Stimulated activated CD4-positive, alpha-beta T cell treated with anti-CD3 and anti-CD28 coated beads, Interleukin-2, amount 100 ng/mL, for 24 hours (primary cell): ENCODE data around the gene ZFYVE26.

Source experiments
- DNase-seq, 2 donors: peaks; one replicate each; pipeline ENCODE4 v3.0.0-alpha.2; 2020

The ZFYVE26 gene

DNA sequence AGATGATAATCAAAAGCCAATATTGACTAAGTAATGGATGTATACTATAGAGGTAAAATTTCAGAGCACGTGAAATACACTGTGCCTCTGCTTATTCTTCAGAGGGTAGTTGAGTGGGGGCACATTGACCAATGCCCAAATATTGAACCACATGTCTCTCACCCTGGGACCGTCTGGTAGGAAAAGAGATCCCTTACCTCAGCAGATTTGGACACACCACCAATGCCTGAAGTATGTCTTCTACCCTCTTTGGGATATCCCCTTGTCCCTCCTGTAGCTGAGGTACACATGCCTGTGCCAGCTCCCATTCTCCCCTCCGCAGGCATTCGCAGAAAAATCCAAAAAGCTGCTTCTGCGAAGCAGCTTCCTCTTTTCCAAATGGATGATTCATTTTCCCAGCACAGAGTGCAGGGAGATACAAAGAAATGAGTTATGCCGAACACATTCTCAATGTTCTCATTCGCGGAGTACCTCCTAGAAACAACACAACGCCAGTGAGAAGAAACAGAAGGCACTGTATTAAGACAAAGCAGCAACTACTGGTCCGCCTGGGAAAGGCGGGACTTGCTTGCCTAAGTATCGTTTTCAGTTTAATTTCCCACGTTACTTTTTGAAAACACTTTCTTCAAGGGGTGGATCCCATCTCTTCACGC is 691 bp downstream of the ZFYVE26 start:
- no peak for DNase-seq

DNA sequence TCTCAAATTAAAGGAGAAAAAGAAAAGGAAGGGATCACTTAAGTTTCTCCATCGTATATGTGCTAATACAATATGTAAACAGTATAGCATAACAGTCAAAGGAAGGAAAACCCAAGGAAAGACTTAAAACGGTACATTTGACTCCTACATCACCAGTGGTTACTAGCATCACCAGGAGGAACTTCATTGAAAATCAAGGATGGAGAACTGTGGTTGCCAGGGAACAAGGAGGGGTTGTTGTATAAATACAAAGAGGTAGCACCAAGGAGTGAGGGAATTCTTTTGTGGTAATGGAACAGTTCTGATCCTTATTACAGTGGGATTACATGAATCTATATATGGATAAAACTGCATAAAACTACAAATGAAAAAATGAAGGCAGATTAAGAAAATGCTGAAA is 1.6 kb downstream of the ZFYVE26 start:
- no peak for DNase-seq

DNA sequence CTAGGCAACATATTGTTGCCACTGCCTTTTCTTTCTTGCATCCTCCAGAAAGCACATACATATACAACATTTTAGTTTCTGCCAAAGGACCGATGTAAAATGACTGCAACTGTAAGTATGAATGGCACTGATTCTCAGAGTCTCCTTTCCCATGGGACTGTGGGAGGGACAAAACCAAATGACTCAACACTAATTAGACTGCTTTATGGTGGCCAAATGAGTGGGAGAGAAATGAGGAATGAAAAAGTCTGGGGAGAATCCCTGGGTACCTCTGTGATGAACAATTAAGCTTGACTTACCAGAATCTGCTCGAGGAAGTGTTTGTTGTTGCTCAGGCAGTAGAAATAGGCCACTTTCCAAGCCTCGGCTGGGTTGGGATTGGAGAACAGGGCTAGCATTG is 10.1 kb downstream of the ZFYVE26 start:
- no peak for DNase-seq

DNA sequence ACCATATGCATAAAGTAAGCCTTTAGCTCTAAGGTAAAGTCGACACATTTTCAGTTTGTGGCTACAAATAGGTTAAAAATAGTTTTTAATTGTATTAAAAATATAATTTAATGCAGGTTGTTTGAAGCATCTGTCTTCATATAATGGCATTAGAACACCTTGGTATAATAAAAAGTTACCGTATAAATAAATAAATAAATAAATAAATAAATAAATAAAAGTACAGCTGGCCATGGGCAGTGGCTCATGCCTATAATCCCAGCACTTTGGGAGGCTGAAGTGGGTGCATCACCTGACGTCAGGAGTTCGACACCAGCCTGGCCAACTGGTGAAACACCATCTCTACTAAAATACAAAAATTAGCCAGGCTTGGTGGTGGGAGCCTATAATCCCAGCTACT is 15.6 kb downstream of the ZFYVE26 start:
- no peak for DNase-seq

DNA sequence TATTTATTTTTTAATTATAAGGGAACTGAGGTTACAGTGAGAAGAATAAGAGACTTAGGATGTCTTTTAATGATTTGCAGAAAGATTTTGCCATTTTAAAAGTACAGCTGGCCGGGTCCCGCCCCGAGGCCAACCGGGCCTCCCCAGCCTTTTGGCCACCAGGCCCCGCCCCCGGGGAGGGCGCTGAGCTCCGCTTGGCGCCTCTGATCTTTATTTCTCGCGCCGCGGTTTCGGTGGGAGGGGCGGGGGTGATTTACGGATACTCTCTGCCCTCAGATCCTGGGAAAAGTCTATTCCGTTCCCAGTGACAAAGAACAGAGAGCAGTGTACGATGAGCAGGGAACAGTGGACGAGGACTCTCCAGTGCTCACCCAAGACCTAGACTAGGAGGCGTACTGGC is 17.7 kb downstream of the ZFYVE26 start:
- no peak for DNase-seq

DNA sequence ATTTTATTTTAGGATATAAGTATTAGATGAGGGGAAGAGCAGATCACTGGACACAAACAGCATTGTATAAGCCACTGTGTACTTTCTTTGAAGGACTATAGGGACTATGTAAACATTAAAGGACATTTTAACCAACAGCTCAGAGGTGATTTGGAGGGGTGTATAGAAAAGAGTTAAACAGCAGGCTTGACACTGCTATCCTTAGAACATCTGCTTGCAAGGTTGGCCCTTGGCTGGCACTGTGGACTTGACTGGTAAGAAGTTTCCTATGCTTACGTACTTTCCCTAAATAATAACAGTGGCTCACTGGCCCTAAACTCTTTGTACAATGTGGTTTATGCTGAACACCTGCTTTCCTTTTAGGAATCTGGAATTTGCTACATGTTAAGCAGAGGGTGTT is 28.7 kb downstream of the ZFYVE26 start:
- no peak for DNase-seq

DNA sequence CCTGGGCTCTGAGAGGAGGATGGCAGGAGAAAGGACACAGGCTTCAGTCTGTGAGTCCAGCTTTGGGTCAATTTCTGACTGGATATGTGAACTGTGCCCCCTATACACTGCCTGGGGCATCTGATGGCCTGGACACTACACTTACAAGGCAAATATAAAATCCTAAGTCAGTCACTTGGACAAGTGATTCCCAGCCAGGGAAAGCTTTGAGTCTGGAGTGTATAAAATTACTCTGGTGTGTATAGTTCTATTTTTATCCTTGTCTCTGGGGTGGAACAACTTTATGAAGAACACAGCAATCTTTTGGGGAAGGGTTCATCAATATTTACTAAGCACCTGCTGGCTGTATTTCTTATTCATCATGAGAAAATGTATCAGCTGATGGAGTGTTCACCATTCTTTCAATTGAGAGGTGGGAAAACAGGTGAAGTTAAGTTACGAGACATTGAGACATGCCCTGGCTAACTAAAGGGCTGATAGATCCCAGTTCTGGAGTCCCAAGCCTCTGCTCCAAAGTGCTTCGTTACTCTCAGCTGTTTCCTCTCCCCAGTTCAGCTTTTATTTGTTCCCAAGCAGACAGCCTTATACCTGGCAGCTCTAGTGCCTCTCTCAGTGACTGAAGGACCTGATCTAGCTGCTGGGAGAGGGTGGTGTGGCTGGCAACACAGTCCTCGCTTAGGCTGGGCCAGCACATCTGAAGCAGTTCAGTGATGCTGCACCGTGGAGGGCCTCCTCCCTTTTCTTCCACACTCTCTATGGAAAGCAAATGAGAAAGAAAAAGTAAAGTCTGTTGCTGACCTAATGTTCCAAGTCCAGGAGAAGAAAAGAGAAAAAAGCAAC is 30.9 kb downstream of the ZFYVE26 start:
- no peak for DNase-seq

DNA sequence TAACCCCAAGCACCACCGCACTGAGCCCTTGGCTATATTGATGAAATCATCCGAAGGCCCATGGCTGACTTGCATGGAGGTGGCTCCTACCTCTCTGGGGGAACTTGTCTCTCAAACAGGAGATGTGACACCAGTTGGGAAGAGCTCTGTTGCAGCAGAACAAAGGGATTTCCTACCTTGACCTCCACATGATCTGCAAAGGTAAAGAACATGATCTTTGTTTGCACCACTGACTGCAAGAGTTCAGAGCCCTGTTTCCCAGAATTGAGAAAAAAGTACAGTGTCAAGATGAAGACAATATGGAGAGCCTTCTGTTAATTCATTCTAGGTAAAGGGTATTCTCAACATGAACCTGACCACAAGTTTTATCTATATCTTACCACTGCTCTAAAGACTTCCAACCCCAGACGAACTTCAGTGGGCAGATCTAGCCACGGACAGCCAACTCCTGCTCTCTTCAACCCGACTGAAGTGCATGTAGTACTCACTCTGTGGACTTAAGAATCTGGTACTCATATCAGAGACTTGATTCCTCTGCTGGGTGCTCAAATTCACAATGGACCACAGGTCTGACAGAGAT is 32.1 kb downstream of the ZFYVE26 start:
- no peak for DNase-seq

DNA sequence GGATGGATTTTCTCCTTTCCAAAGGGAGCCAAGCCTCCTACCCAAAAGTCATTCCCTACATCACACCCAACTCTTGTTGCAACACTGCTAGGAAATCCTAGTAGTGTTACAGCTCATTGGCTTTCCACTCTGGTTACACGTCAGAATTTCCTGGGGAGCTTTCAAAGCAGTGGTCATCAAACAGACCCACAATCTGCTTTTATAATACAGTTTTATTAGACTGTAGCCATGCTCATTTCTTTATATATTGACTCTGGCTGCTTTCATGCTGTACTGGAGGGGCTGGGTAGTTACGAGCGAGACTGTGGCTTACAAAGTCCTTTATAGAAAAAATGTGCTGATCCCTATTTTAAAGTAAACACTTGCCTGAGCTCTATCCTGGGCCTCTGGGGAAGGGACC is 34.3 kb downstream of the ZFYVE26 start:
- DNase-seq = no peak

DNA sequence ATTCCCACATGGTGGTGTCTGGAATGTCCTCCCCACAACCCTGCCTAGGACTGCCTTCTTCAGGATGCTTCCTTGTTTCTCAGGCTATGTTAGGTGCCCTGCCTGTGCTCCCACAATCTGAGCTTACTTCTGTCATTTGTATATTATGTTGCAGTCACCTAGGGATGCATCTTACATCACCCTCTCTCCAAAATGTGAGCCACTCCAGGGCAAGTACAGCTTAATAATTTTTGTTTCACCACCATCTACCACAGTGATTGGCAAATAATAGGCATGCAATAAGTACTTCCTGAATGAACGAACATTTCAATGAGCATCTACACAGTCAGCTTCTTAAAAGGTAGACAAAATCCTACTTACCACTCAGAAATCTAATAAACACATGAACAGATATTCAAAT is 37.6 kb downstream of the ZFYVE26 start:
- DNase-seq = no peak

DNA sequence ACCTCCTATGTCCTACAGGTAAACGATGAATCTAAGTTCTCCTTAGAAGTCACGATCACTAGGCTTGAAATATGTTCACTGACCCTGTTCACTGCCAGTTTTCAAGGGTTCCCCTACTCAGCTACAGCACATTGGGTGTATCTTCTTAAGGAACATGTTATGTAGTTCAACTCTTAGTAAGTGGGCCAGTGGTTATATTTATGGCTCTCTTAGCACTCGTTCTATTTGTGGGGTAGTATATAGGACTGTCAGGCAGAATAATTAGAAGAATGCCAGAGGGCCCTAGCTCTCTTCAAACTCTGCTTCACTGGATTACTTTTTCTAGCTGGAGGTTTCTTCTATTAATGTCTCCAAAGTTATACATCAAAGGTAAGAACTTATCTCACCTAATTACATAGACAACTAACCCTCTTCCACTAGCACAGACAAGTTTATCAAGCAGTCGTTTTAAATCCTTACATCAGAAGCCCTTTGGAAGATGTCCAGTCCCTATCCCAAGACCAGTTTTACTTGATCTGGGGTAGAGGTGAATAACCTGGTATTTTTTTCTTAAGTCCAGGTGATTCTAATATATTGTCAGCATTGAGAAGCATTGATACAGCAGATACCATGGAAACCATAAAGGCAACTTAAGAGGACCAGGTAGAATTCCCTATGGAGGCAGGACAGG is 39.6 kb downstream of the ZFYVE26 start:
- DNase-seq = no peak

DNA sequence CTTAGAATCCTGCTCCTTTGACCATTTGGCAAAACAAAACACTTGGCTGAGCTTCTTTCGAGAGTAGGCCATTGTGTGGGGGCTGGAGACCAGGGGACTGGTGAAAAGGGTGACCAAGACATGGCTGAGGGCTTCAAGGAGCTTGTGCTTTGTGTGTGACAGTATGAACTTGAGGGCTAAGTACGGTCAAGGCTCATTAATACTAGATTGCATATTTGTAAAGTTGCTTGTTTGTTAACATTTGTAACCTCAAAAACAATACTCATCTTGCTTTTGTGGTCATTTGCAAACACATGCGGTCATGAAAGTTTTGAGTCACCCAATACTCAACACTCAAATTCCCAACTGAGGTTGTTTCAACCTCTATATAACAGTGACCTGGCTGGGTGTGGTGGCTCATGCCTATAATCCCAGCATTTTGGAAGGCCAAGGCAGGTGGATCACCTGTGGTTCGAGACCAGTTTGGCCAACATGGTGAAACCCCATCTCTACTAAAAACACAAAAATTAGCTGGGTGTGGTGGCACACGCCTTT is 42.5 kb downstream of the ZFYVE26 start:
- DNase-seq = no peak

DNA sequence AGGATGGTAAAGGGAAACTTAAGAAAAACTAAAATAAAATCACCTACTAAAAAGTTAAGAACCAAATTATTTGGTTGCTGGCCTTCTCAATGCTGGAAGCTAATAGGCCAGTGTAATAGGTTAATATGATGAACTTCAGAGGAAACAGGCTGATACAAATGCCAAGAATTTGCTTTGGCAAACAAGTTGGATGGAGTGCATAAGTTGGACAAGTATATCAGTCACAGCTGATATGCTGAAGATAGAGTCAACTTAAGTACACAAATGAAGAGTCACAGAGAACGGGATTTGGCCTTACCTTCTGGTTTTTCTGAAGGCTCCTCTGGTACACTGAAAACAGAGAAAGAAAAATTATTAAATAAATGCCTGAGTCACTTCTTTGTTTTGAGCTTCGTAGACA is 48.2 kb downstream of the ZFYVE26 start:
- DNase-seq = no peak

DNA sequence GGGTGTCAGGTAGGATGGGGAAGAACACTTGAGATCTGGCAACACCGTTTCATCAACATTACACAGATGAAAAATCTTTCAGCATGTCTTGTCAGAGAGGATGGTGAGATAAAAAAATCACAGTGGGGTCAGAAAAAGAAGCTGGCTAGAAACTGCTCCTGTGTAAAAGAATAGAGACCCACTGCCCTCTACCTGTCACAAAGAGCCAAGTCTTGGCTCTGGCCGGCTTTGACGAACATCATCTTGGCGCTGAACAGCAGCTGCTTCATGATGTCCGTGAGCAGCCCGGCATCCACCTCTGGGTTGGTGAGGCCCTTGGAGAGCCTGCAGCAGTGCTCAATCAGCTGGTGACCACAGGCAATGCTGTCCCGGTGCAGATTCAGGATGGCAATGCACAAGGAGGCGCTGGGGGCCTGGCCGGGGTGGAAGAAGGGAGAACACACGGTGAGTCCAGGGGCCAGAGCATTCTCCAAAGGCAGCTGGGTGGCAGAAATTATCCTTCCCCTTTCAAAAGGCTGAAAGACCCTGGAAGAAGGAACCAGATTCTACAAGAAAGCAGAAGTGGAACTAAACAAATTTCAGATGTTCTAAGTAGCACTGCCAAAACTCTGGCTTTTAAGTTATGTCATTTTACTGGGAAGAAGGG is 50.2 kb downstream of the ZFYVE26 start:
- DNase-seq = no peak

DNA sequence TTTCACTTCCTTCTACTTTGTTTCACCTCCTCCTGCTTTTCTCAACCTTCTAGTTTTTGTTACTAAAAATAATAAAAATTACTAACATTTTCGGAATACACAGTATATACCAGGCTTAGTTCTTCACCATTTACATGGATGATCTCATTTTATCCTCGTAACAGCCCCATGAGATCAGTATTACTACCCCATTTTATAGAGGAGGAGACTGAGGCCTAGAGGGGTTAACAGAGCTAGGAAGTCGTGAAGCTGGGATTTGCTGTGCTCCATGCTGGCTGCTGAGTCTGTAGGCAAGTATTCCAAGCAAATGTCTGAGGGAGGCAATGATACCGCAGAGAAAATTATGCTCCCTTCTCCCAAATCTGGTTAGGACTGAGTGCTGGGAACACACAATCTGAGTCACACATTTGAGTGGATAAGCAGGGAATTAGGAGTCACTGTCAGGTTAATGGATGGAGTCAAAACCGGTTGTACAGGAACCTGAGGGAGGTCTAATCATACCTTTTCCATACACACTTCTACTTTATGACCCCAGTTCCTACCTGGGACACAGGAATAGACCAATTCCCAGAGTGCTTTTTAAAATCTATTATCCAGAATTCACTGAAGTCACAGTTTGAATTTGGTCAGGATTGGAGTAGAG is 51.1 kb downstream of the ZFYVE26 start:
- DNase-seq = no peak

DNA sequence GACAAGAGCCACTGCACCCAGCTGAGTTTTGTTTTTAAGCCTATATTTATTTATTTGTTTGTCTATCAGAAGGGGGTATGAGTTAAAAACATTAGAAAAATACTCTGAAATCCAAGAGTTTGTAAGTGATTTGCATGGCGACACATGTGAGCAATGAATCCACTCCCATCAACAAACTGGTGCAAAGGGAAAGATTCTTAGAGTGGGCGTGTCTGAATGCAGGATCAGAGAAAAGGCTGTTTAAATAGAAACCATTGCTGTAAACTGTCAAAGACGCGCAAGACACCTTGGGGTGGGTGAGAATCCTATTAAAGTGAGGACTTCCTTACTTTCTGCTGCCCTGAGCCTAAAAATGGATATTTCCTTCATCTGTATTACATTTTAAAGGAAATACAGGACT is 51.9 kb downstream of the ZFYVE26 start:
- no peak for DNase-seq

DNA sequence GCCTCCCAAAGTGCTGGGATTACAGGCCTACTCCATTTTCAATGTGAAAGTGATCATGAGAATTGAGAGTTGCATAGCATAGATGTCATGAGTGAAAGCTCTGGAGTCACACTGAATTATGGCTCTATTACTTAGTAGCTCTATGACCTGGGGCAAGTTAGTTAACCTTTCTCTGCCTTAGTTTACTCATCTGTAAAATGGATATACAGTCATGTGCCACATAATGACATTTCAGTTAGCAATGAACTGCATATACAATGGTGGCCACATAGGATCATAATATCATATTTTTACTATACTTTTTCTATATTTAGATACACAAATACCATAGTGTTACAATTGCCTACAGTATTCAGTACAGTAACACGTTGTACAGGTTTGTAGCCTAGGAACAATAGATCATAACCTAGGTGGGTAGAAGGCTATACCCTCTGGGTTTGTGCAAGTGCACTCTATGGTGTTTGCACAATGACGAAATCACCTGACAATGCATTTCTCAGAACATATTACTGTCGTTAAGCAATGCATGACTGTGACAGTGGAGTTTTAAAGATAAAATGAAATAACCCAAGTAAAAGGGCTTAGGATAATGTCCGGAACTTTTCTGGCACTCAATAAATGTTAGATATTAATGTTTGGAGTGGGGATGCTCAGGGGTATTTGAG is 53.1 kb downstream of the ZFYVE26 start:
- no peak for DNase-seq

DNA sequence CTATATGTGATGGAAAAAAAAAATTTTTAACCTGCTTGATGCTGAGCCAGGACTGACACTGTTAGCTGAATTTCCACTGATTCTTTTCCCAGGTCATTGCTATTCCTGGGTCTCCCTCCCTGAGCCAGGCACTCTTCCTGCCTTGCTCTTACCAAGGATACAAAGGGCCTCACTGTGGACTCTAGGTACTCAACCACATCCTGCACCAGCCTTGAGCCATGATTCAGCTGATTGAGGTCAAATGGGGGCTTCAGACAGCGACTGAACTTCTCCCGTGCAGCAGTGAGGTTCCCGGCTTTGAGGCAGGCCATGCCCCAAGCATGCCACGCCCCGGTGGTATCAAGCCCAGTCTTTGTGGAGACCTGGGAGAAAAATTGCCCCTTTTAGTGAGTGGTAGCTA is 54.3 kb downstream of the ZFYVE26 start:
- no peak for DNase-seq

DNA sequence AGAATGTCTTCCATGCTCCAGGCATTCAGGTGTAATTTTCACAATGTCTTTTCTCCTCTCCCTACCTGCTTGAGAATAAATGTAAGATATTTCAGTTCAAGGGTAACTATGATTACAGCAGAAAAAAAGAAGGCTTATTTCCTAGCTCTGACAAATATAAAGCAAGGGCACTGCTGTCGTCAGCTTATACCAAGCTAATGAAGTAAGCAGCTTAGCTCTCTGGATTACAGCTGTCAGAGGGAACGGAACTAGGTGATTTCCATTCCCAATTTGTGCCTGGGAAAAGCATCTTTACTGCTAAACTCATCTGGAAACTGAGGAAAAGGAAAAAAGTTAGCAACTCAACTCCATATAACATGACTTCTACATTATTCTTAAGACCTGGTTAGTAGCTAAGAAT is 56.5 kb downstream of the ZFYVE26 start:
- no peak for DNase-seq

DNA sequence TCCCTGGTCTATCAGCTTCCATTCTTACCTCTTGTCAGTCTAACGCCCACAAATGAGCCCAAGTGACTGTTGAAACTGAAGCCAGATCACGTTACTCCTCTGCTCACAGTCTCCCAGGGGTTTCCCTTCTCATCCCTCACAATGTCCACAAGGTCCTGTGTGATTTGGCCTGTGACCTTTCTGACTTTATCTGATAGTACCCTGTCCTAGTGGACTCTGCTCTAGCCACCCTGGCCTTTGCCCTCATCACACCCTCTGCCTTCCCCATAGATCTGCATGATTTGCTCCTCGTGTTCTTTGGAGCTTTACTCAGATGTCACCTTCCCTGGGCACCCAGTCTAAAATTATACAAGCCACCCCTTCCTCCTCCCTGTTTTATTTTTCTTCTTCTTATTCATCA is 59.2 kb downstream of the ZFYVE26 start:
- no peak for DNase-seq

DNA sequence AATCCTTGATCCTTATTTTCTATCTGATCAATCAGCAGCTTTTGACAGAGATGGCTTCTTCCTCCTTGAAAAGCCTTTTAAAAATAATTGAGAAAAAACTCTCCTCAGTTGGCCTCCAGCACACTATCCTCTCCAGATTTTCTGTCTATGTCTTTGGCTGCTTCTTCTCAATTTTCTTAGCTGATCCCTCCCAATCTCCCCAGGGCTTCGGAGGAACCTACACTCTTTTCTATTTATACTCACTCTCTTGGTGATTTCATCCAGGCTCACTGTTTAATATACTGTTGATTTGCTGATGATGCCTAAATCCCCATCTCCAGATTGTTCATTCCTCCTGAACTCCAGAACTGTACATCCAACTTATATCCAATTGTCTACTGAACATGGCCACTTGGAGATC is 59.9 kb downstream of the ZFYVE26 start:
- DNase-seq = no peak
